A673 (cell line): ENCODE measurements around the gene GLI3.

ENCODE experiments used
- CTCF ChIP-seq: fragments of 300-800, 200-600 bp; sonication (generic); conservative IDR thresholded peaks from 2 replicates; pipeline ENCODE4 v1.5.1; 2017; ENCODE audit warnings: low read depth, mild to moderate bottlenecking, antibody characterized with exemption, low read length, moderate library complexity, mixed read lengths
- EZH2 ChIP-seq: fragments of 200-600 bp; sonication (generic); IDR thresholded peaks from 2 replicates; pipeline ENCODE4 v1.6.1; 2017; ENCODE audit warnings: borderline replicate concordance, low read depth, mild to moderate bottlenecking, mixed read lengths, antibody characterized with exemption, low read length; ENCODE audit not compliant: poor library complexity, severe bottlenecking

GRCh38 chr7:42145539-42145938, 91.5 kb downstream of the GLI3 start:
- no peak for TF ChIP-seq CTCF
- TF ChIP-seq EZH2 = no peak
